ENCODE results near the gene SRGAP1. TPM values are rescaled to one million over a fixed set of nuclear protein-coding genes. Genes with fewer than 3 reads are reported as not detected.

SRGAP1 gene
- total RNA-seq, 3 donors from 2014 or later (not counting 1 experiment from before 2014, with no cell fraction given) = 0.10 to 0.49 (median 0.16) TPM

DNA sequence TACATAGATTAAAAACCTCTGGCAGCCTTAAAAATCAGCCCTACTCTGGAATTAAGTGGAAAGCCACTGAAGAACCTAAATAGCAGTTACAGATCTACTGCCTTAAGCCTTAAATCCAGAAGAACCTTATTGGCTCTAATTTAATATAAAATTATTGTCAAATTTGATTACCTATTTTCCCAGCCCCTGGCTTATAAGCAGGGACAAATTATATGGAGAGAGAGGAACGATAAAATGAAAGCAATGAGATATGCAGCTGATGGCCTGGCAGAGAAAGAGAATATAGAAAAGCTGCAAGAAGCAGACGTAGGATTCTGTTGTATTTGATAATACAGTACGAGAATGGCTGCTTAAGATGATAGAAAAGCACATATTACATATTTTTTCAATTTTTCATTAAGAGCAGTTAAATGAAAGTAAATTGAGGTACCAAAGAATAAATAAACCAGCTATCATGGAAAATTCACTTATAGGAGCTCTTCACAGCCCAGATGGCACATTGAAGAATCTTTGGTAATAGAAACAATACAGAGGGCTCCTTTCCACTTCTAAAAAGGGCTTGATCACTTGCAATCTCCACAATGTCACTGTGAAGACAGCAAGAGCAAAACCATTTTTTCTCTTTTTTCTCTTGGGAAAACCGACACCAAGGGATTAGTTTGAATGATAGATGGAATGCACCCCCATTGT, 248.2 kb downstream of the SRGAP1 start:
- ATAC-seq = no peak
- no peaks in the 10 kb centered on the region for H3K4me1 Mint-ChIP-seq
- Histone ChIP-seq H3K9me3 (ENCODE audit: control insufficient read depth, insufficient read depth, low read length) (no peaks in the 10 kb centered on the region), H3K4me1 (ENCODE audit: control insufficient read depth, insufficient read depth, low read length) (no peaks in the 10 kb centered on the region), H3K27ac (ENCODE audit: low read length) (no peak overlapping the region), H3K4me3 (ENCODE audit: low read length) (no peak overlapping the region), H3K36me3 (ENCODE audit: control insufficient read depth, insufficient read depth, low read length) (no peaks in the 10 kb centered on the region), H3K27me3 (ENCODE audit: control insufficient read depth, insufficient read depth, low read length) (no peaks in the 10 kb centered on the region)
- no peaks in the 10 kb centered on the region for H3K27me3 Mint-ChIP-seq (ENCODE audit: low read depth in 2 of 2)
- DNase-seq = no peak
- no peak overlapping the region for H3K4me3 Mint-ChIP-seq
- intact Hi-C loops (cut with micrococcal nuclease) = no loop called here
- no peaks in the 10 kb centered on the region for H3K9me3 Mint-ChIP-seq
- H3K27ac Mint-ChIP-seq = no peak overlapping the region
- 100% methylated on average over 1 of the region's 4 CpGs for WGBS (ENCODE audit: insufficient coverage)
- no peaks in the 10 kb centered on the region for H3K36me3 Mint-ChIP-seq
- TF ChIP-seq, protein P1, sequence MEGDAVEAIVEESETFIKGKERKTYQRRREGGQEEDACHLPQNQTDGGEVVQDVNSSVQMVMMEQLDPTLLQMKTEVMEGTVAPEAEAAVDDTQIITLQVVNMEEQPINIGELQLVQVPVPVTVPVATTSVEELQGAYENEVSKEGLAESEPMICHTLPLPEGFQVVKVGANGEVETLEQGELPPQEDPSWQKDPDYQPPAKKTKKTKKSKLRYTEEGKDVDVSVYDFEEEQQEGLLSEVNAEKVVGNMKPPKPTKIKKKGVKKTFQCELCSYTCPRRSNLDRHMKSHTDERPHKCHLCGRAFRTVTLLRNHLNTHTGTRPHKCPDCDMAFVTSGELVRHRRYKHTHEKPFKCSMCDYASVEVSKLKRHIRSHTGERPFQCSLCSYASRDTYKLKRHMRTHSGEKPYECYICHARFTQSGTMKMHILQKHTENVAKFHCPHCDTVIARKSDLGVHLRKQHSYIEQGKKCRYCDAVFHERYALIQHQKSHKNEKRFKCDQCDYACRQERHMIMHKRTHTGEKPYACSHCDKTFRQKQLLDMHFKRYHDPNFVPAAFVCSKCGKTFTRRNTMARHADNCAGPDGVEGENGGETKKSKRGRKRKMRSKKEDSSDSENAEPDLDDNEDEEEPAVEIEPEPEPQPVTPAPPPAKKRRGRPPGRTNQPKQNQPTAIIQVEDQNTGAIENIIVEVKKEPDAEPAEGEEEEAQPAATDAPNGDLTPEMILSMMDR (IDR thresholded peaks at IDR 0.05) = no peak

GRCh38 chr12:64093689-64094088, 249.2 kb downstream of the SRGAP1 start:
- peaks cover 0 to under 1% of the 10 kb centered on the region in 2 donors for H3K9me3 Mint-ChIP-seq
- Histone ChIP-seq H3K27me3 (ENCODE audit: control insufficient read depth, insufficient read depth, low read length) (no peaks in the 10 kb centered on the region), H3K4me1 (ENCODE audit: control insufficient read depth, insufficient read depth, low read length) (no peaks in the 10 kb centered on the region), H3K36me3 (ENCODE audit: control insufficient read depth, insufficient read depth, low read length) (no peaks in the 10 kb centered on the region), H3K27ac (ENCODE audit: low read length) (no peak overlapping the region), H3K4me3 (ENCODE audit: low read length) (no peak overlapping the region), H3K9me3 (ENCODE audit: control insufficient read depth, insufficient read depth, low read length) (no peaks in the 10 kb centered on the region)
- no peak overlapping the region for H3K4me3 Mint-ChIP-seq
- 100% methylated on average over 2 of the region's 3 CpGs for WGBS (ENCODE audit: insufficient coverage)
- ATAC-seq (no peak), DNase-seq (no peak)
- intact Hi-C loops (cut with micrococcal nuclease) = no loop called here
- no peaks in the 10 kb centered on the region for H3K4me1 Mint-ChIP-seq
- TF ChIP-seq, protein P1 (IDR thresholded peaks at IDR 0.05) = no peak
- no peak overlapping the region for H3K27ac Mint-ChIP-seq
- peaks cover 1 to 3% of the 10 kb centered on the region in 2 donors for H3K27me3 Mint-ChIP-seq (ENCODE audit: low read depth in 2 of 2)
- no peaks in the 10 kb centered on the region for H3K36me3 Mint-ChIP-seq

DNA sequence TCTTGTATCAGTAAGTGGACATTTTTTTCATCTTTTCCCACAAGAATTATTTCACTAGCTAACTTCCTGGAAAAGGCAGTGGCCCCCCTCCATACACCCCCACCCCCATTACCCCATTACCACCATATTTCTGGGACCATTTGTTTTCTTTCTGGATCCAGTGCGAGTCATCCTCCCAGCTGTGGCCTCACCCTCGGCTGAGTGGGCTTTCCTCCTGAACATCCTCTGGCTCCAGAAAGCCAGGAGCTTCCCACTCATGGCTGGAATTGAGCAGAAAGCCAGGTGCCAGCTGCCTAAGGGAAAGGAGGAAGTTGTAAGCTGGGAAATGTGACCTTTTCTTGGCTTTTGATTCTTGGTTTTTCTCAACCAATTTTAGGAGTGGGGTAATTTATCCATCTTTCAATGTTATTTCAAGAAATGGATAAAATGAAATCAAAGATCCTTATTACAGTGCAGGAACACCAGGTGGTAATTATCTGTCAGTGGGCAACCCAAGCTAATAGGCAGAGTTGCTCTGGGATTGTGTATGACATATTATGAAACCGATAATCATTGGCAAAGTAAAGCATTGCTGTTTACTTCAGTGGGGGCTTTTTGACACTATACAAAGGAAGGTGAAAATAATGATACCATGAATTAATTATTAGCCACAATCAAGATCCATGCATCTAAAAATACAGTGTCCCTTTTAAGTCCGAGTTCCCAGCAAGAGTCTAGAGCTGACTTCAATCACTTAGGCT, 253.0 kb downstream of the SRGAP1 start:
- ATAC-seq = no peak
- no peaks in the 10 kb centered on the region for H3K36me3 ChIP-seq (ENCODE audit: control insufficient read depth, insufficient read depth, low read length)
- DNase-seq = no peak
- no peaks in the 10 kb centered on the region for H3K9me3 ChIP-seq (ENCODE audit: control insufficient read depth, insufficient read depth, low read length)
- H3K4me3 ChIP-seq (ENCODE audit: low read length) = no peak overlapping the region
- WGBS (ENCODE audit: insufficient coverage) = 82% methylated on average over 4 of the region's 4 CpGs
- H3K27ac Mint-ChIP-seq = no peak overlapping the region
- no peaks in the 10 kb centered on the region for H3K36me3 Mint-ChIP-seq
- no peaks in the 10 kb centered on the region for H3K4me1 Mint-ChIP-seq
- no peak overlapping the region for H3K4me3 Mint-ChIP-seq
- peaks cover 4 to 7% of the 10 kb centered on the region in 2 donors for H3K27me3 Mint-ChIP-seq (ENCODE audit: low read depth in 2 of 2)
- no peaks in the 10 kb centered on the region for H3K27me3 ChIP-seq (ENCODE audit: control insufficient read depth, insufficient read depth, low read length)
- no peak overlapping the region for H3K27ac ChIP-seq (ENCODE audit: low read length)
- intact Hi-C loops (cut with micrococcal nuclease) = no loop called here
- peaks cover 0 to 2% of the 10 kb centered on the region in 2 donors for H3K9me3 Mint-ChIP-seq
- TF ChIP-seq, protein P1 (IDR thresholded peaks at IDR 0.05) = no peak
- no peaks in the 10 kb centered on the region for H3K4me1 ChIP-seq (ENCODE audit: control insufficient read depth, insufficient read depth, low read length)

Measured in natural killer cell (primary cell).